Astrocyte (in vitro differentiated cells and primary cell): ENCODE results near the gene PNPO.

Experiments used
- CTCF ChIP-seq: IDR thresholded peaks from 2 replicates; pipeline ENCODE4 v1.5.1; 2011; ENCODE audit warnings: low read depth, mild to moderate bottlenecking, inconsistent platforms, low read length, moderate library complexity; ENCODE audit not compliant: insufficient read depth
- EZH2 ChIP-seq: IDR thresholded peaks from 2 replicates; pipeline ENCODE4 v1.6.1; 2012; ENCODE audit warnings: mild to moderate bottlenecking, low read length, inconsistent platforms; ENCODE audit not compliant: insufficient read depth

GRCh38 chr17:47962901-47963300 lies 21.5 kb downstream of the PNPO start:
- TF ChIP-seq EZH2 (no peak), CTCF (no peak)
